Mesenchymal stem cell (in vitro differentiated cells and primary cell): Measurements from ENCODE around the gene BTG1.
"Not testable (repeated sequence)": the region's sequence is repeated elsewhere in the genome, so short reads cannot be mapped to it uniquely, and the experiment has no call there.

ENCODE experiments used
- DNase-seq: peaks from one replicate; pipeline ENCODE4 v3.0.0-alpha.2; 2013
- H2AFZ ChIP-seq: one replicate; pipeline ENCODE4 v1.6.1; 2013; ENCODE audit warnings: low read depth, mild to moderate bottlenecking, control low read depth, inconsistent platforms, low read length, moderate library complexity
- H2AK5ac ChIP-seq: 2 replicates; pipeline ENCODE4 v1.6.1; 2013; ENCODE audit warnings: low read length, moderate library complexity, mild to moderate bottlenecking, inconsistent platforms; ENCODE audit not compliant: severe bottlenecking
- H2BK120ac ChIP-seq: one replicate; pipeline ENCODE4 v1.6.1; 2013; ENCODE audit warnings: low read depth, mild to moderate bottlenecking, inconsistent platforms, low read length, moderate library complexity
- H2BK12ac ChIP-seq, 2 experiments: one replicate each; pipeline ENCODE4 v1.6.1; 2013; ENCODE audit warnings: inconsistent platforms in 2 of 2, low read length in 2 of 2, mild to moderate bottlenecking in 2 of 2, moderate library complexity in 2 of 2, control low read depth in 1 of 2
- H2BK15ac ChIP-seq: one replicate; pipeline ENCODE4 v1.6.1; 2013; ENCODE audit warnings: mild to moderate bottlenecking, low read depth, inconsistent platforms; ENCODE audit not compliant: poor library complexity, severe bottlenecking
- H2BK5ac ChIP-seq: 2 replicates; pipeline ENCODE4 v1.6.1; 2013; ENCODE audit warnings: low read depth, mild to moderate bottlenecking, low read length, control low read depth, inconsistent platforms; ENCODE audit not compliant: poor library complexity, severe bottlenecking
- H3K14ac ChIP-seq, 2 experiments: one replicate each; pipeline ENCODE4 v1.6.1; 2013; ENCODE audit warnings: inconsistent platforms in 2 of 2, low read length in 2 of 2, control low read depth in 1 of 2, mild to moderate bottlenecking in 1 of 2, moderate library complexity in 1 of 2
- H3K18ac ChIP-seq, 2 experiments: one replicate each; pipeline ENCODE4 v1.6.1; 2013; ENCODE audit warnings: inconsistent platforms in 2 of 2, low read length in 2 of 2, control low read depth in 1 of 2, low read depth in 1 of 2, mild to moderate bottlenecking in 1 of 2
- H3K23ac ChIP-seq, 2 experiments: one replicate each; pipeline ENCODE4 v1.6.1; 2013; ENCODE audit warnings: inconsistent platforms in 2 of 2, low read length in 2 of 2, mild to moderate bottlenecking in 2 of 2, moderate library complexity in 2 of 2, control low read depth in 1 of 2
- H3K27ac ChIP-seq: 2 replicates; pipeline ENCODE4 v1.5.1; 2013; ENCODE audit warnings: mild to moderate bottlenecking, moderate library complexity, low read length, control low read depth, inconsistent platforms; ENCODE audit not compliant: poor library complexity, severe bottlenecking
- H3K27me3 ChIP-seq, 2 experiments: 2 replicates each; pipeline versions ENCODE4 v1.6.1 to v1.7.0; 2013; ENCODE audit warnings: low read length in 2 of 2, mild to moderate bottlenecking in 2 of 2, moderate library complexity in 2 of 2, control low read depth in 1 of 2, inconsistent platforms in 1 of 2; ENCODE audit not compliant: control insufficient read depth in 1 of 2, insufficient read depth in 1 of 2
- H3K36me3 ChIP-seq, 2 experiments: 2 replicates each; pipeline versions ENCODE4 v1.6.1 to v1.7.0; 2013; ENCODE audit warnings: low read length in 2 of 2, control low read depth in 1 of 2, inconsistent platforms in 1 of 2, low read depth in 1 of 2, mild to moderate bottlenecking in 1 of 2; ENCODE audit not compliant: insufficient read depth in 2 of 2, control insufficient read depth in 1 of 2
- H3K4ac ChIP-seq, 2 experiments: one replicate each; pipeline ENCODE4 v1.6.1; 2013; ENCODE audit warnings: inconsistent platforms in 2 of 2, low read length in 2 of 2, mild to moderate bottlenecking in 2 of 2, moderate library complexity in 2 of 2, control low read depth in 1 of 2, low read depth in 1 of 2
- H3K4me1 ChIP-seq: 2 replicates; pipeline ENCODE4 v1.6.1; 2013; ENCODE audit warnings: low read depth, low read length, control low read depth; ENCODE audit not compliant: control insufficient read depth, insufficient read depth
- H3K4me2 ChIP-seq: 2 replicates; pipeline ENCODE4 v1.6.1; 2013; ENCODE audit warnings: low read length, mild to moderate bottlenecking, inconsistent platforms; ENCODE audit not compliant: poor library complexity, severe bottlenecking
- H3K4me3 ChIP-seq, 2 experiments: 2 replicates each; pipeline versions ENCODE4 v1.5.1 to v1.7.0; 2013; ENCODE audit warnings: low read length in 2 of 2, mild to moderate bottlenecking in 2 of 2, control low read depth in 1 of 2, low read depth in 1 of 2; ENCODE audit not compliant: insufficient read depth in 1 of 2
- H3K79me1 ChIP-seq: replicated peaks from 2 replicates; pipeline ENCODE4 v1.6.1; 2013; ENCODE audit warnings: mild to moderate bottlenecking, control low read depth, low read length, inconsistent platforms; ENCODE audit not compliant: poor library complexity, severe bottlenecking
- H3K9ac ChIP-seq: 2 replicates; pipeline ENCODE4 v1.7.0; 2013; ENCODE audit warnings: mild to moderate bottlenecking, low read length, moderate library complexity
- H3K9me3 ChIP-seq: 2 replicates; pipeline ENCODE4 v1.7.0; 2013; ENCODE audit warnings: mild to moderate bottlenecking, low read length; ENCODE audit not compliant: control insufficient read depth
- H4K8ac ChIP-seq: one replicate; pipeline ENCODE4 v1.6.1; 2013; ENCODE audit warnings: inconsistent platforms, mild to moderate bottlenecking, low read length, moderate library complexity
- H4K91ac ChIP-seq: one replicate; pipeline ENCODE4 v1.6.1; 2013; ENCODE audit warnings: mild to moderate bottlenecking, low read length, inconsistent platforms
- WGBS: methylation state at CpG from one replicate; pipeline ENCODE4 v1.1.7; 2013; ENCODE audit warnings: mixed read lengths; 5-methylcytosine and 5-hydroxymethylcytosine counted together

Gene BTG1

GRCh38 chr12:92138144-92138543 lies 7.5 kb downstream of the BTG1 start:
- Histone ChIP-seq H3K14ac (no peak overlapping the region), H3K4me2 (no peak overlapping the region), H3K27ac (no peak overlapping the region), H3K4me1 (peaks cover 2% of the 10 kb centered on the region), H3K79me1 (peaks cover 12% of the 10 kb centered on the region), H2BK15ac (no peak overlapping the region), H2BK12ac (no peak overlapping the region), H3K18ac (no peak overlapping the region), H3K4ac (no peak overlapping the region), H3K9me3 (no peaks in the 10 kb centered on the region), H3K4me3 (peak overlapping the region in 1 of 2 experiments; percentile 33), H3K36me3 (peaks cover 0 to 33% of the 10 kb centered on the region in 2 experiments), H4K91ac (no peak overlapping the region), H2AK5ac (no peak overlapping the region), H3K9ac (peak overlapping the region; percentile 64), H3K23ac (no peak overlapping the region), H3K27me3 (no peaks in the 10 kb centered on the region), H2AFZ (no peak overlapping the region), H2BK5ac (no peak overlapping the region), H2BK120ac (no peak overlapping the region), H4K8ac (no peak overlapping the region)
- 100% methylated on average over 1 of the region's 1 CpG for WGBS
- DNase-seq, result peak; percentile 53

- peak; percentile 90 for DNase-seq
- WGBS, result 36% methylated on average over 3 of the region's 3 CpGs
These were observed 8.5 kb downstream of the BTG1 start for GRCh38 chr12:92136965-92137721.

GRCh38 chr12:92136026-92136730 lies 9.5 kb downstream of the BTG1 start:
- Histone ChIP-seq H3K36me3 (peaks cover 0 to 13% of the 10 kb centered on the region in 2 experiments), H2BK5ac (no peak overlapping the region), H4K8ac (peak overlapping the region; percentile 67), H3K9ac (no peak overlapping the region), H3K23ac (no peak overlapping the region), H3K4me3 (no peak overlapping the region), H3K4me2 (no peak overlapping the region), H3K79me1 (peaks cover 12% of the 10 kb centered on the region), H3K14ac (no peak overlapping the region), H4K91ac (no peak overlapping the region), H2BK12ac (peak overlapping the region; percentile 34 to 59), H3K4me1 (peaks cover 2% of the 10 kb centered on the region), H2BK120ac (no peak overlapping the region), H3K9me3 (no peaks in the 10 kb centered on the region), H2BK15ac (no peak overlapping the region), H2AK5ac (peak overlapping the region; percentile 35), H2AFZ (no peak overlapping the region), H3K27ac (no peak overlapping the region), H3K27me3 (no peaks in the 10 kb centered on the region), H3K4ac (peak overlapping the region in 1 of 2 experiments; percentile 40), H3K18ac (peak overlapping the region; percentile 67 to 81)
- WGBS, result 94% methylated on average over 8 of the region's 8 CpGs
- no peak for DNase-seq

More at GRCh38 chr12:92136965-92137721, 8.5 kb downstream of the BTG1 start:
- no peaks in the 10 kb centered on the region for H3K9me3 ChIP-seq
- peak overlapping the region; percentile 54 for H2AK5ac ChIP-seq
- peaks cover 12% of the 10 kb centered on the region for H3K79me1 ChIP-seq
- H2BK12ac ChIP-seq, result no peak overlapping the region
- no peak overlapping the region for H3K4ac ChIP-seq
- H4K91ac ChIP-seq, result no peak overlapping the region
- no peak overlapping the region for H3K4me3 ChIP-seq
- H3K14ac ChIP-seq, result no peak overlapping the region
- H3K9ac ChIP-seq, result peak overlapping the region; percentile 64
- H2BK15ac ChIP-seq, result no peak overlapping the region
- H3K4me1 ChIP-seq, result peaks cover 2% of the 10 kb centered on the region
- H3K23ac ChIP-seq, result no peak overlapping the region
- no peak overlapping the region for H4K8ac ChIP-seq
- H3K4me2 ChIP-seq, result no peak overlapping the region
- H3K27me3 ChIP-seq, result no peaks in the 10 kb centered on the region
- no peak overlapping the region for H2BK5ac ChIP-seq
- H3K36me3 ChIP-seq, result peaks cover 0 to 23% of the 10 kb centered on the region in 2 experiments
- peak overlapping the region in 1 of 2 experiments; percentile 75 for H3K18ac ChIP-seq
- H2BK120ac ChIP-seq, result no peak overlapping the region
- peak overlapping the region; percentile 21 for H3K27ac ChIP-seq
- H2AFZ ChIP-seq, result no peak overlapping the region

GRCh38 chr12:92135541-92135940 lies 10.1 kb downstream of the BTG1 start:
- H2BK120ac ChIP-seq, H2BK5ac ChIP-seq, H3K27me3 ChIP-seq, H3K9ac ChIP-seq, H2BK12ac ChIP-seq, H4K91ac ChIP-seq, H3K4me3 ChIP-seq, H3K36me3 ChIP-seq, H3K4me2 ChIP-seq, H3K23ac ChIP-seq, H3K4ac ChIP-seq, H3K27ac ChIP-seq, H3K18ac ChIP-seq, H2AFZ ChIP-seq, H2AK5ac ChIP-seq, DNase-seq, H2BK15ac ChIP-seq, H3K9me3 ChIP-seq, H3K4me1 ChIP-seq, H4K8ac ChIP-seq, H3K14ac ChIP-seq: not testable (repeated sequence)
- 100% methylated on average over 4 of the region's 8 CpGs for WGBS
- H3K79me1 ChIP-seq, result peaks cover 14% of the 10 kb centered on the region
